Mucosa of rectum (tissue), 2 donors: ENCODE data around the gene PHLDB3.
A peak's percentile ranks its signal among the peaks of the same experiment; 100 is the strongest.
"Not testable (repeated sequence)": the region's sequence is repeated elsewhere in the genome, so short reads cannot be mapped to it uniquely, and the experiment has no call there.

Source experiments
- H3K27ac ChIP-seq, 2 donors: one replicate each; pipeline ENCODE4 v1.7.0; 2013; ENCODE audit warnings: inconsistent platforms in 2 of 2, low read depth in 2 of 2, low read length in 2 of 2
- H3K27me3 ChIP-seq, 2 donors: one replicate each; pipeline ENCODE4 v1.7.0; 2013; ENCODE audit warnings: low read length in 2 of 2; ENCODE audit not compliant: control insufficient read depth in 2 of 2, insufficient read depth in 2 of 2
- H3K36me3 ChIP-seq, 2 donors: one replicate each; pipeline ENCODE4 v1.7.0; 2013; ENCODE audit warnings: low read length in 2 of 2; ENCODE audit not compliant: control insufficient read depth in 2 of 2, insufficient read depth in 2 of 2
- H3K4me1 ChIP-seq, 2 donors: one replicate each; pipeline ENCODE4 v1.7.0; 2013; ENCODE audit warnings: low read length in 2 of 2, mild to moderate bottlenecking in 1 of 2; ENCODE audit not compliant: control insufficient read depth in 2 of 2, insufficient read depth in 2 of 2
- H3K4me3 ChIP-seq, 2 donors: one replicate each; pipeline ENCODE4 v1.7.0; 2013; ENCODE audit warnings: low read length in 2 of 2
- H3K9ac ChIP-seq, 2 donors: one replicate each; pipeline ENCODE4 v1.7.0; 2013; ENCODE audit warnings: low read length in 2 of 2, low read depth in 1 of 2, mild to moderate bottlenecking in 1 of 2
- H3K9me3 ChIP-seq, 2 donors: one replicate each; pipeline ENCODE4 v1.7.0; 2013; ENCODE audit warnings: low read length in 2 of 2; ENCODE audit not compliant: control insufficient read depth in 2 of 2
- donor health status: healthy.
- donor health status: Normal muscosa, but diverticular disease.

Gene PHLDB3

GRCh38 chr19:43504426-43505185 lies at the start of gene PHLDB3:
Gene PHLDB3, minus strand, starts transcription at chr19:43504746. Its CDS starts 628 bp downstream, at chr19:43504118.
- Histone ChIP-seq H3K9me3 (no peaks in the 10 kb centered on the region), H3K36me3 (peaks cover 18 to 25% of the 10 kb centered on the region in 2 donors), H3K4me1 (peaks cover 6 to 8% of the 10 kb centered on the region in 2 donors), H3K27ac (peak within 1 kb of the TSS; percentile 77 to 83), H3K9ac (peak within 1 kb of the TSS; percentile 82 to 84), H3K4me3 (peak within 1 kb of the TSS; percentile 74 to 79), H3K27me3 (no peaks in the 10 kb centered on the region)

- H3K27ac ChIP-seq = no peak overlapping the region
- peaks cover 29 to 40% of the 10 kb centered on the region in 2 donors for H3K36me3 ChIP-seq
- H3K9ac ChIP-seq = no peak overlapping the region
- H3K4me1 ChIP-seq = no peaks in the 10 kb centered on the region
- no peaks in the 10 kb centered on the region for H3K9me3 ChIP-seq
- no peak overlapping the region for H3K4me3 ChIP-seq
- H3K27me3 ChIP-seq = no peaks in the 10 kb centered on the region
Observed at GRCh38 chr19:43553656-43554055, 49.1 kb upstream of the PHLDB3 start.

- no peaks in the 10 kb centered on the region for H3K9me3 ChIP-seq
- peaks cover 29 to 40% of the 10 kb centered on the region in 2 donors for H3K36me3 ChIP-seq
- H3K4me1 ChIP-seq = no peaks in the 10 kb centered on the region
- H3K27me3 ChIP-seq = no peaks in the 10 kb centered on the region
- H3K9ac ChIP-seq = no peak overlapping the region
- H3K27ac ChIP-seq = no peak overlapping the region
- no peak overlapping the region for H3K4me3 ChIP-seq
Observed at GRCh38 chr19:43552616-43553015, 48.1 kb upstream of the PHLDB3 start.

- Histone ChIP-seq H3K9ac (no peak overlapping the region), H3K36me3 (peaks cover 29 to 40% of the 10 kb centered on the region in 2 donors), H3K4me1 (no peaks in the 10 kb centered on the region), H3K27ac (no peak overlapping the region), H3K4me3 (no peak overlapping the region), H3K27me3 (no peaks in the 10 kb centered on the region), H3K9me3 (no peaks in the 10 kb centered on the region)
Observed at GRCh38 chr19:43552198-43552450, 47.6 kb upstream of the PHLDB3 start.

- Histone ChIP-seq H3K9me3 (no peaks in the 10 kb centered on the region), H3K27ac (no peak overlapping the region), H3K9ac (no peak overlapping the region), H3K36me3 (peaks cover 29 to 40% of the 10 kb centered on the region in 2 donors), H3K4me3 (no peak overlapping the region), H3K4me1 (no peaks in the 10 kb centered on the region), H3K27me3 (no peaks in the 10 kb centered on the region)
Observed at GRCh38 chr19:43551399-43552197, 47.1 kb upstream of the PHLDB3 start.

GRCh38 chr19:43548706-43549105 lies 44.2 kb upstream of the PHLDB3 start:
- no peak overlapping the region for H3K4me3 ChIP-seq
- H3K27me3 ChIP-seq = no peaks in the 10 kb centered on the region
- peaks cover 33 to 49% of the 10 kb centered on the region in 2 donors for H3K36me3 ChIP-seq
- no peaks in the 10 kb centered on the region for H3K4me1 ChIP-seq
- no peak overlapping the region for H3K27ac ChIP-seq
- no peaks in the 10 kb centered on the region for H3K9me3 ChIP-seq
- H3K9ac ChIP-seq = no peak overlapping the region

GRCh38 chr19:43547926-43548325 lies 43.4 kb upstream of the PHLDB3 start:
- H3K27me3 ChIP-seq, H3K4me3 ChIP-seq, H3K9ac ChIP-seq, H3K9me3 ChIP-seq, H3K4me1 ChIP-seq, H3K27ac ChIP-seq: not testable (repeated sequence)
- peaks cover 36 to 51% of the 10 kb centered on the region in 2 donors for H3K36me3 ChIP-seq

- no peaks in the 10 kb centered on the region for H3K9me3 ChIP-seq
- peaks cover 31 to 53% of the 10 kb centered on the region in 2 donors for H3K36me3 ChIP-seq
- no peak overlapping the region for H3K9ac ChIP-seq
- H3K27me3 ChIP-seq = no peaks in the 10 kb centered on the region
- H3K4me1 ChIP-seq = no peaks in the 10 kb centered on the region
- no peak overlapping the region for H3K4me3 ChIP-seq
- no peak overlapping the region for H3K27ac ChIP-seq
Observed at GRCh38 chr19:43546581-43546980, 42.0 kb upstream of the PHLDB3 start.

GRCh38 chr19:43545981-43546380 lies 41.4 kb upstream of the PHLDB3 start:
- no peak overlapping the region for H3K4me3 ChIP-seq
- no peak overlapping the region for H3K27ac ChIP-seq
- H3K36me3 ChIP-seq = peaks cover 25 to 49% of the 10 kb centered on the region in 2 donors

GRCh38 chr19:43545276-43545675 lies 40.7 kb upstream of the PHLDB3 start:
- Histone ChIP-seq H3K36me3 (peaks cover 23 to 47% of the 10 kb centered on the region in 2 donors), H3K4me3 (no peak overlapping the region), H3K27me3 (no peaks in the 10 kb centered on the region), H3K9ac (no peak overlapping the region), H3K4me1 (no peaks in the 10 kb centered on the region), H3K27ac (no peak overlapping the region), H3K9me3 (no peaks in the 10 kb centered on the region)

More at GRCh38 chr19:43545981-43546380, 41.4 kb upstream of the PHLDB3 start:
- H3K27me3 ChIP-seq = no peaks in the 10 kb centered on the region
- no peak overlapping the region for H3K9ac ChIP-seq
- no peaks in the 10 kb centered on the region for H3K4me1 ChIP-seq
- H3K9me3 ChIP-seq = no peaks in the 10 kb centered on the region
